Gastroesophageal sphincter (tissue), 3 donors: Measurements from ENCODE around the gene STAC3.

ENCODE experiments used
- POLR2A ChIP-seq, 2 donors: fragments of 450-650 bp; IDR thresholded peaks; one replicate each; pipeline ENCODE4 v1.6.1; 2017; ENCODE audit warnings: antibody characterized with exemption in 2 of 2, mild to moderate bottlenecking in 2 of 2, moderate library complexity in 1 of 2
- TF ChIP-seq, protein P1 (sequence below), 4 experiments: fragments of 200-600 bp in 2 of 4; fragments of 450-650 bp in 2 of 4; sonication (generic) in 1 of 4; IDR thresholded peaks; one replicate each; pipeline ENCODE4 v1.5.1; 2017 to 2019; ENCODE audit warnings: antibody characterized with exemption in 4 of 4, mild to moderate bottlenecking in 2 of 4, moderate library complexity in 2 of 4

DNA sequence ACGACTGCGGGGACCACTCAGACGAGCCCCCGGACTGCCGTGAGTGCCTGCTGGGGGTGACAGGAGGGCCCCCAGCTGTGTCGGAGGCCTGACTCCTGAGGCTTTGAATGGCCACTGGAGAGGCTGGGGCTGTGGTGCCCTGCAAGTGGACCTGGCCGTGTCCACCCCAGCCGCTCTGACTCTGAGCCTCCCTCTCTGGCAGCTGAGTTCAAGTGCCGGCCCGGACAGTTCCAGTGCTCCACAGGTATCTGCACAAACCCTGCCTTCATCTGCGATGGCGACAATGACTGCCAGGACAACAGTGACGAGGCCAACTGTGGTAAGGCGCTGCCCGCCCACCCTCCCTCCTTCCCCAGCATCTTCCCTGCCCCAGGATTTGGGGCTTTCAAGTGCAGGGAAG, 50.5 kb downstream of the STAC3 start:
- no peak for TF ChIP-seq POLR2A (IDR thresholded peaks at IDR 0.05)
- TF ChIP-seq, protein P1, sequence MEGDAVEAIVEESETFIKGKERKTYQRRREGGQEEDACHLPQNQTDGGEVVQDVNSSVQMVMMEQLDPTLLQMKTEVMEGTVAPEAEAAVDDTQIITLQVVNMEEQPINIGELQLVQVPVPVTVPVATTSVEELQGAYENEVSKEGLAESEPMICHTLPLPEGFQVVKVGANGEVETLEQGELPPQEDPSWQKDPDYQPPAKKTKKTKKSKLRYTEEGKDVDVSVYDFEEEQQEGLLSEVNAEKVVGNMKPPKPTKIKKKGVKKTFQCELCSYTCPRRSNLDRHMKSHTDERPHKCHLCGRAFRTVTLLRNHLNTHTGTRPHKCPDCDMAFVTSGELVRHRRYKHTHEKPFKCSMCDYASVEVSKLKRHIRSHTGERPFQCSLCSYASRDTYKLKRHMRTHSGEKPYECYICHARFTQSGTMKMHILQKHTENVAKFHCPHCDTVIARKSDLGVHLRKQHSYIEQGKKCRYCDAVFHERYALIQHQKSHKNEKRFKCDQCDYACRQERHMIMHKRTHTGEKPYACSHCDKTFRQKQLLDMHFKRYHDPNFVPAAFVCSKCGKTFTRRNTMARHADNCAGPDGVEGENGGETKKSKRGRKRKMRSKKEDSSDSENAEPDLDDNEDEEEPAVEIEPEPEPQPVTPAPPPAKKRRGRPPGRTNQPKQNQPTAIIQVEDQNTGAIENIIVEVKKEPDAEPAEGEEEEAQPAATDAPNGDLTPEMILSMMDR (IDR thresholded peaks at IDR 0.05), result no peak
